ENCODE measurements around the gene FILIP1L. TPM values are rescaled to one million over a fixed set of nuclear protein-coding genes. Genes with fewer than 3 reads are reported as not detected.

FILIP1L gene
- total RNA-seq, 1 donor from 2014 or later, result 41.5 TPM

DNA sequence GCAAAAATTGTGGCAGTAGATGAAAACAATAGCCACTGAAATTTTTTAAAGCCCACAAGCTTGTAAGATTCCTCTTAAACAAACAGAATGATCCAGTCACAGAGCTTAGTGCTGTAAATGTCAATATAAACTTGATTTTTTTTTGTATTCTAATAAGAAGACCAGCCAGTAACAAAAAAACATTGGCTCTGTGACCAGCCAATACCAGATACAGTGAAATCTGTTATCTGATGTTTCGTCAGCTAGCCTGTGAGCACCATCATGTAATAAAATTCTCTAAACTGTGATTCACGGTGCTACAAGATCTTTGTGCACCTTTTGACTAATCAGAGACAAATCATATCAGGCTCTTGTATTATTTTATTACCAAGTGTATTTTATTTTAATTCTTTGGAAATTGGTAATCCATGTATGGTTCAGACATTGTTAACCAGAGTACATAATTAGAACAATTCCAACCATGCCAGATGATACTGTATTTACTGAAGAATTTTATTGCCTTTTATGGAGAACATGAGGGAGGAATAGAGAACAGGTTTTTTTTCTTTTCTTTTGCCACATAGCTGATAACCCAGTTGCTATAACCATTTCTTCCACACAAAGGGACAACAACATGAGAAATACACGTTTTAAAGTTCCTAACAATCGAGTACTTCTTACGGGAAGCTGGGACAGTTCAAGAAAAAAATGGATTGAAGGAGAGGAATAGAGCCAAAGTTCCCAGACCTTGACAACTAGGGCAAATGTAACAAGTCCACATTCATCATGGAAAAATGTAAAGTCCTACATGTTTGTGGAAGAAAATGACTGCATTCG lies 71.9 kb downstream of the FILIP1L start:
- H3K27me3 ChIP-seq, result no peaks in the 10 kb centered on the region
- H3K4me3 ChIP-seq, result no peak overlapping the region
- no peak for TF ChIP-seq POLR2A (IDR thresholded peaks at IDR 0.05)
- TF ChIP-seq POLR2AphosphoS5 (IDR thresholded peaks at IDR 0.05; ENCODE audit: insufficient read depth in 1 of 2, low read depth in 1 of 2), result no peak
- TF ChIP-seq, protein P1, sequence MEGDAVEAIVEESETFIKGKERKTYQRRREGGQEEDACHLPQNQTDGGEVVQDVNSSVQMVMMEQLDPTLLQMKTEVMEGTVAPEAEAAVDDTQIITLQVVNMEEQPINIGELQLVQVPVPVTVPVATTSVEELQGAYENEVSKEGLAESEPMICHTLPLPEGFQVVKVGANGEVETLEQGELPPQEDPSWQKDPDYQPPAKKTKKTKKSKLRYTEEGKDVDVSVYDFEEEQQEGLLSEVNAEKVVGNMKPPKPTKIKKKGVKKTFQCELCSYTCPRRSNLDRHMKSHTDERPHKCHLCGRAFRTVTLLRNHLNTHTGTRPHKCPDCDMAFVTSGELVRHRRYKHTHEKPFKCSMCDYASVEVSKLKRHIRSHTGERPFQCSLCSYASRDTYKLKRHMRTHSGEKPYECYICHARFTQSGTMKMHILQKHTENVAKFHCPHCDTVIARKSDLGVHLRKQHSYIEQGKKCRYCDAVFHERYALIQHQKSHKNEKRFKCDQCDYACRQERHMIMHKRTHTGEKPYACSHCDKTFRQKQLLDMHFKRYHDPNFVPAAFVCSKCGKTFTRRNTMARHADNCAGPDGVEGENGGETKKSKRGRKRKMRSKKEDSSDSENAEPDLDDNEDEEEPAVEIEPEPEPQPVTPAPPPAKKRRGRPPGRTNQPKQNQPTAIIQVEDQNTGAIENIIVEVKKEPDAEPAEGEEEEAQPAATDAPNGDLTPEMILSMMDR (IDR thresholded peaks at IDR 0.05), result no peak
- H3K9me3 ChIP-seq, result no peaks in the 10 kb centered on the region
- peak overlapping the region; percentile 81 for H3K27ac ChIP-seq
- intact Hi-C loops (cut with DNase I), result loop anchor here (10.0 kb wide), 1 partner anchor 98 kb away; no protein-coding TSS in a partner anchor
- no peak for DNase-seq (ENCODE audit: extremely low spot score in 2 of 2)
- H3K36me3 ChIP-seq, result no peaks in the 10 kb centered on the region
- H3K4me1 ChIP-seq, result peaks cover 37% of the 10 kb centered on the region

GRCh38 chr3:100041328-100041749 lies 73.0 kb downstream of the FILIP1L start:
- H3K27me3 ChIP-seq, result no peaks in the 10 kb centered on the region
- H3K27ac ChIP-seq, result peak overlapping the region; percentile 81
- intact Hi-C loops (cut with DNase I), result loop anchor here (10.0 kb wide), 1 partner anchor 97 kb away; no protein-coding TSS in a partner anchor
- no peak overlapping the region for H3K4me3 ChIP-seq
- no peaks in the 10 kb centered on the region for H3K9me3 ChIP-seq
- H3K4me1 ChIP-seq, result peaks cover 30% of the 10 kb centered on the region
- no peaks in the 10 kb centered on the region for H3K36me3 ChIP-seq
- DNase-seq (ENCODE audit: extremely low spot score in 2 of 2), result no peak
- TF ChIP-seq POLR2A (IDR thresholded peaks at IDR 0.05) (no peak), POLR2AphosphoS5 (IDR thresholded peaks at IDR 0.05; ENCODE audit: insufficient read depth in 1 of 2, low read depth in 1 of 2) (peak; percentile 49 to 92)
- TF ChIP-seq, protein P1 (IDR thresholded peaks at IDR 0.05), result no peak

- Histone ChIP-seq H3K9me3 (no peaks in the 10 kb centered on the region), H3K27ac (peak overlapping the region; percentile 81), H3K36me3 (no peaks in the 10 kb centered on the region), H3K4me3 (no peak overlapping the region), H3K4me1 (peaks cover 30% of the 10 kb centered on the region), H3K27me3 (no peaks in the 10 kb centered on the region)
- intact Hi-C loops (cut with DNase I), result loop anchor here (1.0 to 10.0 kb wide), 2 partner anchors 96 to 163 kb away; no protein-coding TSS in a partner anchor
- DNase-seq (ENCODE audit: extremely low spot score in 2 of 2), result no peak
- no peak for TF ChIP-seq POLR2AphosphoS5 (IDR thresholded peaks at IDR 0.05; ENCODE audit: insufficient read depth in 1 of 2, low read depth in 1 of 2)
- TF ChIP-seq, protein P1 (IDR thresholded peaks at IDR 0.05), result no peak
- TF ChIP-seq POLR2A (IDR thresholded peaks at IDR 0.05), result no peak
Measured at GRCh38 chr3:100040451-100041225, 73.7 kb downstream of the FILIP1L start.

- Histone ChIP-seq H3K27ac (no peak overlapping the region), H3K4me3 (no peak overlapping the region), H3K9me3 (no peaks in the 10 kb centered on the region), H3K36me3 (no peaks in the 10 kb centered on the region), H3K4me1 (peaks cover 30% of the 10 kb centered on the region), H3K27me3 (no peaks in the 10 kb centered on the region)
- no peak for DNase-seq (ENCODE audit: extremely low spot score in 2 of 2)
- no peak for TF ChIP-seq POLR2AphosphoS5 (IDR thresholded peaks at IDR 0.05; ENCODE audit: insufficient read depth in 1 of 2, low read depth in 1 of 2)
- intact Hi-C loops (cut with DNase I), result no loop called here
Measured at GRCh38 chr3:100039075-100039474, 75.2 kb downstream of the FILIP1L start.

DNA sequence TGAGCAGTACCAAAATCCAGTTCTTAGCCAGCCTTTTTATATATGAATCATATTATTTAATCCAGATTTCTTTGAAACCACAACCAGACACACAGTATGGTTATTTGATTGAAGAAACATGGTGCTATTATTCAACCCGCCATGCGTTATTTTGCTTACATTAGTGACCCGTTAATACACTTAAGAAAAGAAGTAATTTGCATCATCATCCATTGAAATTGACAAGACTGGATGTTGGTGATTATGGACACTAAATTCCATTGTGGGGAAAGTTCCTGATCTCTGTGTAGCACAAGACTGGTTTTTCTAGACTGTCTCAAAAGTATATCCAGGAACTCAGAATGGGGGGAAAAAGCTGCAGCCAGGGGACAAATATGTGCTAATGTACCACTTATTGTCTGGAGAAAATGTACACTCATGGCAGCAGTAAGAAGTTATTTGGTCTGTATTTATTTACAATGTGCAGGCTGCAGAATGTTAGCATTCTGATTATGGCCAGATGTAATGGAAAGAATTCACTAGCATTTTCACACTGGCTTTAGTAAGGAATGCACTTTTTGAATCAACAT lies 80.3 kb downstream of the FILIP1L start:
- no peak overlapping the region for H3K4me3 ChIP-seq
- no peak overlapping the region for H3K27ac ChIP-seq
- no peak for DNase-seq (ENCODE audit: extremely low spot score in 2 of 2)
- H3K27me3 ChIP-seq, result no peaks in the 10 kb centered on the region
- H3K9me3 ChIP-seq, result no peaks in the 10 kb centered on the region
- intact Hi-C loops (cut with DNase I), result no loop called here
- TF ChIP-seq, protein P1 (IDR thresholded peaks at IDR 0.05), result no peak
- TF ChIP-seq POLR2AphosphoS5 (IDR thresholded peaks at IDR 0.05; ENCODE audit: insufficient read depth in 1 of 2, low read depth in 1 of 2) (no peak), POLR2A (IDR thresholded peaks at IDR 0.05) (no peak)
- H3K4me1 ChIP-seq, result peaks cover 11% of the 10 kb centered on the region
- H3K36me3 ChIP-seq, result no peaks in the 10 kb centered on the region

Data from vagina (tissue), 2 donors.